ENCODE results near the gene STK39. TPM values are rescaled to one million over a fixed set of nuclear protein-coding genes. Genes with fewer than 3 reads are reported as not detected.
A peak's percentile ranks its signal among the peaks of the same experiment; 100 is the strongest.

The STK39 gene
- total RNA-seq, 1 donor from 2014 or later: 0.50 TPM

DNA sequence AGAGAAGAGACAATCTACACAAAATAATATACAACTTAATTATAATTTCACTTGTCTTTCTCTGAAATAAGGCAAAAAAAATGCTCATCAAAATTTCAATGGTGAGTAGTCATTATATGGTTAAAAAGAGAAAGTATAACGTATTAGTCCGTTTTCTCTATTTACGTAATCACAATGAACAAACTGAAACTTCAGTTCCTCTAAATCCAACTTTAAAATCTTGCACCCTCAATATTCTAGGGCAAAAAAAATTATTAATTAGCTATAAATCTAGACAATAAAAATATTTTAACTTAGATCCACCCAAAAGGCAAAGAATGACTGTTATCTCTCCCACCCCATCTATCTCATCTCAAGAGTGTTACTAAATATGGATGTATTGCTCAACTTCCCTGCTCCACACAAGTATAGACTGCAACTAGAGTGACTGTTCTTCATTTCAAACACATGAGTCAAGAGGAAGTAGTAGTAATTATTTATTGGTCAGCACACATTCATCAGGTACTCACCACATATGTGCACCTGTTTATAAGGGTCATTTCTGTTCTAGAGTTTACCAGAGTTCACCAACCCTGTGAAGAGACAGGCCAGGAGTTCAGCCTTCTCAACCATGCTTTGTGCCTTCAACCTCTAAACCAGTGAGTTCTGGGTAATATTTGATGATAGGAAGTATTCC lies 36.4 kb downstream of the STK39 start:
- ATAC-seq (peak; percentile 52), DNase-seq (ENCODE audit: low spot score) (no peak)

DNA sequence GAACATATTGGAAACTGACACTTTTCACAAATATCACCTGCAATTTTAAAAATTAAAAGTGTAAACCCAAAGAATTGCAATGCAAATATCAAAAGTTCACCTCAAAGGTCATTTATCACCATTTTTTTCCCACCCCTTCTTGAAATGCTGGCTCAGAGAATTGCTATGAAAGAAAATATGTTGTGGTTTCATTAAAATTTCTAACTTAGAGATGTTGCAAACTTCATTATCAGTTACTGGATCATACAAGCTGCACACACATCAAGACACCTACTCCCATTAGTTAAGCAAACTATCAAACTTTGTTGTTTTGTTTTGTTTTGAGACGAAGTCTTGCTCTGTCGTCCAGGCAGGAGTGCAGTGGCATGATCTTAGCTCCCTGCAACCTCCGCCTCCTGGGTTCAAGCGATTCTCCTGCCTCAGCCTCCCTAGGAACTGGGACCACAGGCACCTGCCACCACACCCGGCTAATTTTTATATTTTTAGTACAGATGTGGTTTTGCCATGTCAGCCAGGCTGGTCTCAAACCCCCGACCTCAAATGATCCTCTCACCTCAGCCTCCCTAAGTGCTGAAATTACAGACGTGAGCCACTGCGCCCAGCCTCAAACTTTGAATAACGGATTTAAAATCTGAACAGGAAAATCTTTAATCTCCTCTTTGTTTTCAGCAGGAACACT lies 37.0 kb downstream of the STK39 start:
- DNase-seq (ENCODE audit: low spot score): no peak
- ATAC-seq: no peak

DNA sequence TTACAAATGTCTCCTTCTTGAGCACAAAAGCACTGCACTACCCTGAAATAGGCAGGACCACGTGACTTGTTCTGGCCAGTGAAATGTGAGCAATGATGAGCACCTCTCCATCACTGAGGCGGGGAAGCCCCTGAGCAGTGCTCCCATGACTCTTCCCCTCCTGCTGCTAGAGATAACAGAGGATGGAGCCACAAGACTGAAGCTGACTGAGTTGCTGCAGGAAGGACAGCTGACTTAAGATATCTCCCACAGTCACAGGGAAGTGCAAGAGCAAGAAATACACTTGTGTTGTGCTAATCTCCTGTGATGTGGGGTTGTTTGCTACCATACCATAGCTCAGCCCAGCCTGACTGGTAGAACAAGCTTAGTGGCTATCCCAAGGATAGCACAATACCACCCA lies 38.7 kb downstream of the STK39 start:
- ATAC-seq: no peak

DNA sequence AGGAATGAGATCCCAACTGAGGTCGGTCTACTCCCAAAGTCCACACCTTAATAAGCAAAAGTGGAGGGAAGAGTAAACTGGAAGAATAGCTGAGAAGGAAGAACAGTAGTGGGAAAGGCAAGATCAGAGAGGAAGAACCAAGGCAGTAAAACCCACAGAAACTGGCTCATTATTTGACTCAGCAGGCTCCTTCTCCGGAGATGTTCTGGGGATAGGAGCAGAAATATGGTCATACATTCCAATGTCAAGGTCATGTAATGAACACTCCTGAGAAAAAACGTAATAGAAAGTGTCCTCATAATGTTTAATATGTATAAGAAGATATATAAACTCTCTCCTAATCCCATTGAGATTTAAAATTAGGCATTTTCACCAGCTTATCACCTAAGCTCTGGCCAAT lies 39.5 kb downstream of the STK39 start:
- ATAC-seq: no peak
- no peak for DNase-seq (ENCODE audit: low spot score)

More for the DNA sequence above, 38.7 kb downstream of the STK39 start:
- DNase-seq (ENCODE audit: low spot score): no peak

DNA sequence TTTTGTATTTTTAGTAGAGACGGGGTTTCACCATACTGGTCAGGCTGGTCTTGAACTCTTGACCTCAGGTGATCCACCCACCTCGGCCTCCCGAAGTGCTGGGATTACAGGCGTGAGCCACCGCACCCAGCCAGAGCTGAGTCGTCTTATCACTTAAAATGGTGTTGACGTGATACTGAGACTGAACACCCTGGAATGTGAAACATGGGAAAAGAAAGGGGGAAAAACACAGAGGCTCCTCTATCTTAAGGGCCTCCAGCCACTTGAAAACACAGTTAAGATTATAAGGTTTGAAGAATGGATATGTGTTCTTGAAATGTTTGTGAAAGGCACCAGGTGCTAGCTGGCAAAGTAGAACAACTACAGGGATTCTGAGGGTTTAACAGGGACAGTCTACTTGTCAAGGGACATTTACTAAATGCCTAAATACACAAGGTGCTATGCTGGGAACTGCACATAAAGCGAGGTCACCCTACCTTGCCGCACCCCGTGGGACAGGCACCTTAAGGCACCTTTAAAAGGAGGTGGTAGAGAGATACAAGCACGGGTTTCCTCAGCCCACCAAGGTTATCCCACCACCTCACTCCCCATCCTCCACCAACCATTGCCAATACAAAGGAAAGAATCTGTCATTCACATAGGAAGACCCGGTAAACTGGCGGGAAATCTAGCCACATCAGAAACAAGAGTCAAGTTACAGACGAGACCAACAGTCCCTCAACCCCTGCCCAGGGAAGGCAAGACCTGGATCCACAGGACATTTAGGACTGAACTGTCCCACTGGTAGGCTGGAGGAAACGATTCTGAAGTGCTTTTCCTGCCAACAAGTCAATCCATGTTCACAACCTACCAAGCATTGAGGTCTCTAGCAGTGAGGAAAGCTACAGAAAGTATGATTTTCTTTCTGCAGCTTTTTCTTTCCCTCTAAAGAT lies 43.4 kb downstream of the STK39 start:
- DNase-seq (ENCODE audit: low spot score): no peak
- ATAC-seq: no peak

DNA sequence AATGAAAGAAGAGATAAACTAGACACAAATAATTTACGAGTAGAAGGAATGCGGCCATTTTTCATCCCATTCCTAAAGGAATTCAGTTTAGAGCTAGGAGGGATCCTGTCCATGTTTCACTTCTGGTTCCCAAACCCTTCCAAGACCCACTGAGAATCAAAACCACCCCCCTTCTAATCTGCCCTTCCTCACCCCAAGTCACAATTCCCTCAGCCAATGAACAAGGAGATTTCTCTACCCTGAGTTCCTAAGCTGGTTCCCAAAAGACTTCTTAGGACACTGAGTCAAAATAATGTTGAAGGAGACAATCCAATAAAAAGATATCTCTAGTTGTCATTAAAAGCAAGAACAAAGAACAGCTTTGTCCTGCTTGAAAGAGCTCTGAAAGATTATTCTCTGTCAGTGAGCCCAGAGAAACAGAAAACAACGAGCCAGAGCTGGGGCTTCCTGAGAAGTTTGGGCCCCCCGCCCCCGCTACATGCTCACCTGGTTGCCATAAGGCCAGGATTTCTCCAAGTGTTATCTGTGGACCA lies 45.7 kb downstream of the STK39 start:
- no peak for DNase-seq (ENCODE audit: low spot score)
- no peak for ATAC-seq

DNA sequence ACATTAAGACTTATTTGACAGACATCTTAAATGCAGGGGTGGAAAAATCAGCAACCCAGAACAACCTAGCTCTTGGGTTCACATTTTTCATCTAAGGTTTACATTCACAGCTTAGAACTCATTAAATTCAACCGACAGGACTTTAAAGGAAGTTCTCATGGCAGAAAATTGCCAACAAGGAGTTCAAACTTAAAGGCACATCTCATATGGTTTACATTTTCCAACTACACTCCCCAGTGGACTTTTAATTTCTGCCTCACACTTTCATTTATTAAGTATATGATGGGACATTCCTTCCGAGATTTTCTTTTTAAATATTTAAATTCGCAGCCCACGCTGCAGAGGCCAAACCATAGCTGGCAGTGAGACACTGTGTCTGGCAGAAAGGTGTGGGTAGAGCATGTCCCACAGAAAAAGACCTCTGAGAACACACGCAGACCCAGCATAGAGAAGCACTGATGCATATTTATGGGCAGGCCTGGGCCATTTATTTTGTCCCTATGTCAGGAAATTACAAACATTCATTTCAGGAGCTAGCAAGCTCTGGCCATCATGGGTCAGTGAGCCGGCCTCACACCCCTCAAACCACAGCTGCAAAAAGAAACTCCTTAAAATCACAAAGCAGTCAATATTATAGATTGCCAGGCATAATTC lies 46.3 kb downstream of the STK39 start:
- ATAC-seq: no peak
- no peak for DNase-seq (ENCODE audit: low spot score)

DNA sequence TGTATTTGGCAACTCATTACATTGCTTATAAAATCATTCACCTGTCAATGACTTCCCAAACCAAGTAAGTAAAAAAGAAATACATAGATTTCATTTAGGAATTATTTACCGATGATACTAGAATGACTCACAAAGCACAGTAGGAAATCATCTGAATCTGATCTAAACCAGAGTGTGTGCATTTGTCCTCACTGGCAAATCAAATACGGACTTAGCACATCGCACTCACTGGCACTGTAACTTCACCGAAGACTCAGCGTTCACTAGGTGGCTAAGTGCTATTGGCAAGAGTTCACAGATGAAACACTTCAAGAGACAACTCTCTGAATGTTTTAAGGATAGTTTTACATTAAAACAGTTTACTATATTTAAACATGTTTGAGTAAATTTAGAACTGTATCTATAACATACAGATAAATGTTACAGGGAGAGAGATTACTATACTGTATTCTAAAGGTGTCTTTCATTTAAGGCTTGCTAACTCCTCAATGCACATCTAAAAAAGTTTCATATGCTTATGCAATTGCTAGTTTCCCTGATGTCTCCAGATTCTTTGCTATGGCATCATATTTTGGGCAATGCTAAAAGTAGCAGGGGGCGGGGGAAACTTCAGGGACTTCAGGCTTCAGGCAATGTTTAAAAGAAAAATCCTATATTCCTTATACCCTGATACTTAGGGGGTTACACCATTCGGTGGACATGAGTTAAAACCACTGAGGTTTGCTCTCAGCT lies 48.8 kb downstream of the STK39 start:
- ATAC-seq (no peak), DNase-seq (ENCODE audit: low spot score) (no peak)

DNA sequence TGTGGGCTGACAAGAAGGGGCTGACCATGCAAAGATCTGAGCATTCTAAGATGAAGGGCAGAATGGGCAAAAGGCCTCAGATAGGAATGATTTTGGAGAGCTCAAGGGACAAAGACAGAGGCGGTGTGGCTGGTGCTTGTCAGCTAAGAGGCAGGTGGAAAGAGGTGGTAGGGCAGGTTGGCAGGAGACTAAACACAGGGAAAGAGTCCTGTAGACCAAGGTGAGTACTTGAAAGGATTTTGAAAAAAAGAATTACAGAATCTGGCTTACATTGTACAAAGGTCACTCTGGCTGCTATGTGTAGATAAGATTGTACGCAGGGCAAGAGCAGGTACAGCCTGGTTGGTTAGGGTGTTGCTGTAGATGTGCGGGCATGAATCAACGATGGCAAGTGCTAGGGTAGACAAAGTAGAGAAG lies 50.6 kb downstream of the STK39 start:
- DNase-seq (ENCODE audit: low spot score) (no peak), ATAC-seq (no peak)

DNA sequence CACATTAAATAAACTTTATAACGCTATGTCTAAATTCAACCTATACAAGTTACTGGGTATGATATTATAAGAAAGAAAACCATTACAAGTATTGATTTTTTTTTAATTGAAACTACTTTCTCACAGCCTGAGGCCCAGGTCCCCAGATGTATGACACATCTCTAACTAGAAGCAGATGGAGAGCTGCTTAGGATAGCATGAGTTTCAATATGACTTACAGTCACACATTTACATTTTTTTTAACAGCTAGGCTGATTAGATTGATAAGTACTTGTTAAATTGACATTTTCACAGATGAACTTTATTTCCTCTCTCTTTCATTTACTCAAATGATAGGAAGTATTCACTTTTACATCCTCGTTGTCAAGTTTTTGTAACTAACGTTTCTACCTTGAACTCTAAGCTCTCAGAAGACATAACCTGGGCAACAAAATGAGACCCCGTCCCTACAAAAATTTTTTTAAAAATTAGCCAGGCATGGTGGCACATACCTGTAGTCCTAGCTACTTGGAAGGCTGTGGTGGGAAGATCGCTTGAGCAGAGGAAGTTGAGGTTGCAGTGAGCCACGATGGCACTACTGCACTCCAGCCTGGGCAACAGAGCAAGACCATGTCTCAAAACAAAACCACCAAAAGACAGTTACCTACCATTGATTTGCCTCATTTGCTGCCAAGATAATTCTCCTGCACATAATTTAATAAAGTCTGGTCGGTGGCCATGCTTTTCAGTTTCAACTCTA lies 52.4 kb downstream of the STK39 start:
- DNase-seq (ENCODE audit: low spot score) (no peak), ATAC-seq (no peak)

DNA sequence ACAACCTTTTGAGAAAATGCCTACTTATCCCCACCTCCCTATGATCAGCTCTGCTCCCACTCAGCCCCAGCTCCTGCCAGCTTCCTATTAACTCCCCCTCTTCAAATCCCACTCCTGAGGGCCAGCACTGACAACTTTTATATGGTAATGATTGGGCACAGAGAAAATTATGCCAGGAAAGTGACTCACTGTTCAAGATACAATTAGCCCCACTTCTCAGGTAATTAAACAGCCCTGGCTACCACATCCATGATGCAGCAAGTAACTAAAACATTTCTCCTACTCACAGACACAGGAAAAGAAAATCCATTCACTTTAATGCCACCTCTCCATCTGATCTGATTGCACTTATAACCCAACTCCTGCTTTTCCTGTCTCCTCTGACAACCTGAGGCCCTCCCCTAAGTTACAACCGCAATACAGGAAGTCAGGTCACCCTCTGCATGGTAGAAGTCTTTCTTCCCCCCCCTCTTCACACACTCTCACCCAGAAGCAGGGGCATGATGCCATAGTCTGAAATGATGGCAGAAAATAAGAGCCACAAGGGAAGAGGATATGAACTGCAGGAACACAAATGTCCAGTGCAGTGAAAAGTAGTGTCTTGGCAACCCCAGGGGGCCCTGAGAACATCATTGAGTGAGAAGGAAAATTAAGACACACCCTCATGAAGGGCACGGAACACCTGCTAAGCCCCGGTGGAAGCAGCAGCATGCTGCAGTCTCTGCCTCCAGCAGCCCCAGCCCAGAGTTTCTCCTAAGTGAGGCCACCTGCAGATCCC lies 54.4 kb downstream of the STK39 start:
- DNase-seq (ENCODE audit: low spot score): no peak
- ATAC-seq: no peak

DNA sequence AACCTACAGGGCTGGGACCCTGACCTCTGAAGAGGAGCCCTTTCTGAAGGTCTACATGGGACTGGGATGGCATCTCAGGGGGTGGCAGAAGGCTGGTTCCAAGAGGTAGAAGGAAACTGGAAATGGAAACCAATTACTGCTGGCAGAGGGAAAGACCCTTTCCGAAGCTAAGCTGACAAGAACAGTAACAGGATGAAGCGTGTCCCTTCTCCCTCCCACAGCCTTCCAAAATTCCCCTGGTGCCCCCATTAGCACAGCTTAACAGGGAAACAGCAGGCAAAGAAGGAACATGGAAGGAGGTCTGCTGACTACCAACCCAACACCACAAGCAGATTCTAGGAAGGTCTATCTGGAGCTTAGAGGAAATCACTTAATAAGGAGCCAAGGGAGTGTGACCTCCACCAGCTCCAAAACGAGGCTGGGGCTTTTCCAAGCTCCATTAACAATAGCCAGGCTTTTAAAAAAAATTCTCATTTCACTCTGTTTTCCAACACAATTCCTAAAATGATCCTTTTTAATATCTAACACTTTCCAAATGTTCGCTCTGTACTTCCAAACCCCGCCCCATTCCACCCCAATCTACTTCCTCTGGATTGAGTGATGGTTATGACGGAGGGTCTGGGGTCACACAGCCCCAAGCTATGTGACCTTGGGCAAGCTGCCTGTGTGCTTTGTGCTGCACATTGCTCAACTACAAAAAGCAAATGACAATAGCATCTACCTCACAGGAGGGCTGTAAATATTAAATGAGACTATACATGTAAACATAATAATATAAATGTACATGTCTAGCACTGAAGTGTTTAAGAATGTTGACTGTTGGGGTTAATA lies 55.2 kb downstream of the STK39 start:
- DNase-seq (ENCODE audit: low spot score): no peak
- ATAC-seq: no peak

DNA sequence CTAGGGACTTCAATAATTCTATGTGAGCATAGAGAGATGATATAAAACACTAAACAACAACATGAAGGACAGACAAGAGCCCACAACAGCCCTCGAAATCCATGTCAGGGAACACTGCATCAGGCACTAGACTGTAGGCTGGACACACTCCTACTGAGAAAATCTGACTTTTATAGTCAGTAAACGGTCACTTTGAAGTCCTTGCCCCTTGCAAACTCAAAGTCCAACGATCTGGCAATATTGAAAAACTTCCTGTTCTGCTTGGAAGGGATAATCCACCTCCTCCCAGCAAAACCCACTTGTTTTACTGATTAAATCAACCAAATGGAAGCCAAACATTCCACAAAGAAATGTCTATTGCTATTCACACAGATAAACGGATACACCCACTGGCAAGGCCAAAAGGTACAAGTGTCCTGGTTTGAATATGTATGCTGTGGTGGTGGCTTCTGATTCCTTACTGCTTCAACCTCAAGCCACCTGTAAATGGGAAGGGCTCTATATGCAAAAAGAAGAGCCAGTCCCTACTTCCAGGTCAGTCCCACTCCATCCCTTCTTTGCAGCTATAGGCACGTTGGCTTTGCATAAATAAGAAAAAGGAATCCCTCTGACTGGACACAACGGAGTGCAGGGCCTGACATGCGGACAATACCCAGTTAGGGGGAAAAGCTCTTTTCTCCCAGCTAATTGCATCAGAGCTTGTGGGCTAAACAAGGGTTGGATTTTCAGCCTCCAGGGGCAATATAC lies 56.6 kb downstream of the STK39 start:
- DNase-seq (ENCODE audit: low spot score) (no peak), ATAC-seq (no peak)

DNA sequence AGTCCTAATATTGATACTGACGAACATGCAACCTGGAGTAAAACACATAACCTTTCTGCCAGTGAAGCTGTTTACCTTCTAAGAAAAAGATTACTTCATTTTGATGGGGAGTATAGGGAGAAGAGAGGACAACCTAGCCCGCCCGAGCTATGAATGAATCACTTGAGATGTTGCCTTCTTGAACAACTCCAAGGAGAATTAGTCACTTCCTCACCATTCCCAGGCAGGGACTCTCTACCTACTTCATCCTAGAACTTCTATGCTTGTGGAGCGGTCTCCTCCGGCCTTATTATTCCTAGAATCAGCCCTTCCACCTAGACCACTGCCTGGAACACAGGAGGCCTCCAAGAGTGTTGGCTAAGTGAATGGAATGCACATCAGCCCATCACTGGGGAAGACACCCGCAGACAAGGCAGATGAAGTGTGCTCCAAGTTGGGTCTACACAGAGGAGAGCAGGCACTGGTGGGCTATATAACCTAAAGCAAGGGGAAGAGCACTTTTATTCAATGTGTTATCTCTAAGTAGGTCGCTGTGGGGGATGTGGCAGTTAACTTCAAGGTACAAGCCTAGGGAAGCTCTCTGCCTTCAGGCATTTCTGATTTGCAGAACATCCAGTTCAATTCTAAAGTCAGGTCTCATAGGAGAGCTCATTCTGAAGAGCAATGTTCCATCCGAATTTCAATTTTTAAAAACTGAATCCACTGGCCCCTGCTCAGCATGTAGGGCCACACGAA lies 57.4 kb downstream of the STK39 start:
- ATAC-seq: no peak
- DNase-seq (ENCODE audit: low spot score): no peak

DNA sequence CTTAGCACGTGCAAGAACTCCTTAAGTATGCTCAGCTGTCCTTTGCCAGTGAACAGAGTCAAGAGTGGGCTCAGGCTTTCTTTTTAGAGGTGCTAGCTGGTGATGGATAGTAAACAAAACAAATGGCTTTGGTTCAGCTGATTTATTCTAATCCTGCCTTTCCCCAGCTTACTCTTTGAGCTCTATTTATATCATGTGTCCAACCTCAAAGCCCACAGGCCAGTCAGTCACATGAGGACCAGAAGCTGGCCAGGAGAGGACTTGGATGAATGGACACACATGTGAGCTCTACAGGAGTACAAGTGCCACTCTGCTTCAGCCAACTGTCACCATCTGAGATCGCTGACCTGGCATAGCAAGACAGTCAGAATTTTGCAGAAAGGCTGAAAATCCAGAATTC lies 59.4 kb downstream of the STK39 start:
- no peak for DNase-seq (ENCODE audit: low spot score)
- no peak for ATAC-seq

DNA sequence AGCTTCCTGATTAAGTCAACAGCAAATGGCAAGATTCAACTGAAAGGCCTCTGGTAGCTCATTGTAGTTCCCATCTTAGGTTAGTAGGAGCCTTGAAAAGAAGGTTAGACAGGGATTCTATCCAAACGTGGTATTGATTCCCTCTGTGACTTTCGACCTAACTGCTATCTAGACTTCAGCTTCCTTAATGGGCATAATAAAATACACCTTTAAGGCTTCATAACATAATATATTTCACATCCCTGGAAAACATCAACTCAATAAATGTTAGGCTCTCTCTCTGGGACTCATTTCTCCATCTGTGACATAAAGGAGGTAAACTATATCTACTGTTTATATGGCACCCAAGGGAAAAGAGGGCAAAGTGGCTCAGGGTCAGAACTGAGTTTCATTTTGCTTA lies 60.9 kb downstream of the STK39 start:
- ATAC-seq: no peak

More for the DNA sequence above, 60.9 kb downstream of the STK39 start:
- no peak for DNase-seq (ENCODE audit: low spot score)
